NCI-H446 (cell line): ENCODE measurements around the gene ELF1.
"Not testable (repeated sequence)": the region's sequence is repeated elsewhere in the genome, so short reads cannot be mapped to it uniquely, and the experiment has no call there.

ENCODE experiments used
- DNase-seq, 2 experiments: peaks; one replicate each; lab custom pipeline; 2025; lab: John Stamatoyannopoulos, UW

The ELF1 gene

DNA sequence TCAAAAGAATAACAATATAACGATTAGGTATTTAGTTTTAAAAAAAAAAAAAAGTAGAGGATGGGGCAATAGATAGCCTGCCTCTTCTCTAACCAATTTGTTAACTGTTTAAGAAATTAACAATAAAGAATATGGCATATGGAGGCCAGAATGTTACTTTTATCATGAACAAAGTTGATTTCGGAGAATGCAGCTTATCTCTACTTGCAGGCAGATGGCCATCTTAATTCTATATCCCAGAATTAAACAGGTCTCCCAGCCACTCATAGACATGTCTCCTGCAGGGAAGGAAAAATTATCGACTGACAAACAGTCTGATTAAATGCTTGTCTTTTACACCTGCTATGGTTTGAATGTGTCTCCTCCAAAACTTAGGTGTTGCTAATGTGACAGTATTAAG, 133.1 kb downstream of the ELF1 start:
- DNase-seq, result no peak

- DNase-seq, result not testable (repeated sequence)
Observed at GRCh38 chr13:40884175-40884574, 134.9 kb downstream of the ELF1 start.
